ENCODE data around the gene SYCP3. TPM values are rescaled to one million over a fixed set of nuclear protein-coding genes. Genes with fewer than 3 reads are reported as not detected.

The SYCP3 gene
- total RNA-seq, 2 experiments from 2014 or later, result 0.16 TPM; not detected in 1

Other genes with a start within 250 kb of the SYCP3 start
- gene MYBPC1, start 144.5 kb downstream of the SYCP3 start, total RNA-seq, result not detected
- 10 to 100 TPM; 12.2 to 15.2 TPM for gene CHPT1, start 41.8 kb downstream of the SYCP3 start, total RNA-seq
- gene GNPTAB, start 91.5 kb upstream of the SYCP3 start, total RNA-seq, result 10 to 100 TPM; 20.4 to 24.0 TPM
- gene DRAM1, start 138.1 kb upstream of the SYCP3 start, total RNA-seq, result 1 to 10 TPM; 2.3 to 2.4 TPM

Data from activated CD4-positive, alpha-beta T cell treated with anti-CD3 and anti-CD28 coated beads for 36 hours (primary cell).